Measurements from ENCODE around the gene RERE.

RERE gene

GRCh38 chr1:8348777-8349472 is 468.5 kb downstream of the RERE start:
- Histone ChIP-seq H3K9me3 (ENCODE audit: control insufficient read depth in 5 of 5, low read length in 5 of 5) (no peaks in the 10 kb centered on the region), H3K27me3 (ENCODE audit: control insufficient read depth in 5 of 5, insufficient read depth in 4 of 5, low read length in 5 of 5) (no peaks in the 10 kb centered on the region), H3K4me3 (ENCODE audit: low read depth in 1 of 5, low read length in 5 of 5) (no peak overlapping the region), H3K36me3 (ENCODE audit: control insufficient read depth in 5 of 5, insufficient read depth in 5 of 5, low read length in 5 of 5) (peaks cover 0 to 11% (median 8%) of the 10 kb centered on the region in 5 donors), H3K9ac (ENCODE audit: low read length in 5 of 5) (no peak overlapping the region), H3K4me1 (ENCODE audit: control insufficient read depth in 5 of 5, insufficient read depth in 5 of 5, low read length in 5 of 5) (peaks cover 5 to 50% (median 33%) of the 10 kb centered on the region in 5 donors), H3K27ac (ENCODE audit: low read depth, low read length) (no peak overlapping the region)

GRCh38 chr1:8348047-8348776 is 469.2 kb downstream of the RERE start:
- no peak overlapping the region for H3K4me3 ChIP-seq (ENCODE audit: low read depth in 1 of 5, low read length in 5 of 5)
- no peaks in the 10 kb centered on the region for H3K9me3 ChIP-seq (ENCODE audit: control insufficient read depth in 5 of 5, low read length in 5 of 5)
- peaks cover 0 to 5% (median under 1%) of the 10 kb centered on the region in 5 donors for H3K36me3 ChIP-seq (ENCODE audit: control insufficient read depth in 5 of 5, insufficient read depth in 5 of 5, low read length in 5 of 5)
- peaks cover under 1 to 48% (median 32%) of the 10 kb centered on the region in 5 donors for H3K4me1 ChIP-seq (ENCODE audit: control insufficient read depth in 5 of 5, insufficient read depth in 5 of 5, low read length in 5 of 5)
- no peak overlapping the region for H3K9ac ChIP-seq (ENCODE audit: low read length in 5 of 5)
- H3K27ac ChIP-seq (ENCODE audit: low read depth, low read length): no peak overlapping the region
- no peaks in the 10 kb centered on the region for H3K27me3 ChIP-seq (ENCODE audit: control insufficient read depth in 5 of 5, insufficient read depth in 4 of 5, low read length in 5 of 5)

DNA sequence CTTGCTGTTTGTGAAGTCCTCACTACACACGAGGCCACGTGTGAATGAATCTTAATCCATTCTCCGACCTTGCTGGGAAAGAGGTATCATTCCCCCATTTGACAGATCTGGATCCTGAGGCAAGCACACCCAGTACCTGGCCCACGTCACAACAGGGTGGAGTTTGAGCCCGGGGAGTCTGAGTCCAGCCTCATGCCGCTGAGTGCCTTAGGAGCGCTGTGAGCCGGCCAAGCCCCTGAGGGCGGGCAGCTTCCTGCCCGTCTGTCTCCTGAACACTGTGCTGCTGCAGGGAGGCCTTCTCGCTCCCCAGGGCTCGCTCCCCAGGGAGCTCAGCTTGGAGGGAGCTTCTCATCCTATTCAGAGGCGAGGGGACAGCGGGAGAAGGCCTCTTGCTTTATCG is 469.8 kb downstream of the RERE start:
- no peak overlapping the region for H3K4me3 ChIP-seq (ENCODE audit: low read depth in 1 of 5, low read length in 5 of 5)
- H3K27me3 ChIP-seq (ENCODE audit: control insufficient read depth in 5 of 5, insufficient read depth in 4 of 5, low read length in 5 of 5): no peaks in the 10 kb centered on the region
- H3K9ac ChIP-seq (ENCODE audit: low read length in 5 of 5): no peak overlapping the region
- peaks cover 0 to 3% (median 0%) of the 10 kb centered on the region in 5 donors for H3K36me3 ChIP-seq (ENCODE audit: control insufficient read depth in 5 of 5, insufficient read depth in 5 of 5, low read length in 5 of 5)
- H3K9me3 ChIP-seq (ENCODE audit: control insufficient read depth in 5 of 5, low read length in 5 of 5): no peaks in the 10 kb centered on the region
- no peak overlapping the region for H3K27ac ChIP-seq (ENCODE audit: low read depth, low read length)
- H3K4me1 ChIP-seq (ENCODE audit: control insufficient read depth in 5 of 5, insufficient read depth in 5 of 5, low read length in 5 of 5): peaks cover 3 to 48% (median 32%) of the 10 kb centered on the region in 5 donors

GRCh38 chr1:8345621-8346415 is 471.6 kb downstream of the RERE start:
- no peaks in the 10 kb centered on the region for H3K27me3 ChIP-seq (ENCODE audit: control insufficient read depth in 5 of 5, insufficient read depth in 4 of 5, low read length in 5 of 5)
- no peaks in the 10 kb centered on the region for H3K9me3 ChIP-seq (ENCODE audit: control insufficient read depth in 5 of 5, low read length in 5 of 5)
- no peaks in the 10 kb centered on the region for H3K36me3 ChIP-seq (ENCODE audit: control insufficient read depth in 5 of 5, insufficient read depth in 5 of 5, low read length in 5 of 5)
- no peak overlapping the region for H3K4me3 ChIP-seq (ENCODE audit: low read depth in 1 of 5, low read length in 5 of 5)
- H3K27ac ChIP-seq (ENCODE audit: low read depth, low read length): no peak overlapping the region
- H3K4me1 ChIP-seq (ENCODE audit: control insufficient read depth in 5 of 5, insufficient read depth in 5 of 5, low read length in 5 of 5): peaks cover 3 to 42% (median 25%) of the 10 kb centered on the region in 5 donors
- H3K9ac ChIP-seq (ENCODE audit: low read length in 5 of 5): no peak overlapping the region

- no peaks in the 10 kb centered on the region for H3K27me3 ChIP-seq (ENCODE audit: control insufficient read depth in 5 of 5, insufficient read depth in 4 of 5, low read length in 5 of 5)
- no peak overlapping the region for H3K27ac ChIP-seq (ENCODE audit: low read depth, low read length)
- no peak overlapping the region for H3K4me3 ChIP-seq (ENCODE audit: low read depth in 1 of 5, low read length in 5 of 5)
- no peak overlapping the region for H3K9ac ChIP-seq (ENCODE audit: low read length in 5 of 5)
- no peaks in the 10 kb centered on the region for H3K9me3 ChIP-seq (ENCODE audit: control insufficient read depth in 5 of 5, low read length in 5 of 5)
- H3K4me1 ChIP-seq (ENCODE audit: control insufficient read depth in 5 of 5, insufficient read depth in 5 of 5, low read length in 5 of 5): peaks cover 3 to 38% (median 22%) of the 10 kb centered on the region in 5 donors
- H3K36me3 ChIP-seq (ENCODE audit: control insufficient read depth in 5 of 5, insufficient read depth in 5 of 5, low read length in 5 of 5): no peaks in the 10 kb centered on the region
Measured at GRCh38 chr1:8344893-8345507, 472.4 kb downstream of the RERE start.

GRCh38 chr1:8343464-8344001 is 473.9 kb downstream of the RERE start:
- peaks cover 3 to 27% (median 15%) of the 10 kb centered on the region in 5 donors for H3K4me1 ChIP-seq (ENCODE audit: control insufficient read depth in 5 of 5, insufficient read depth in 5 of 5, low read length in 5 of 5)
- peaks cover 0 to 5% (median 0%) of the 10 kb centered on the region in 5 donors for H3K36me3 ChIP-seq (ENCODE audit: control insufficient read depth in 5 of 5, insufficient read depth in 5 of 5, low read length in 5 of 5)
- peak overlapping the region in 2 of 5 donors; percentile 30 to 58 for H3K9ac ChIP-seq (ENCODE audit: low read length in 5 of 5)
- H3K4me3 ChIP-seq (ENCODE audit: low read depth in 1 of 5, low read length in 5 of 5): peak overlapping the region in 3 of 5 donors; percentile 16 to 18 (median 17)
- no peaks in the 10 kb centered on the region for H3K27me3 ChIP-seq (ENCODE audit: control insufficient read depth in 5 of 5, insufficient read depth in 4 of 5, low read length in 5 of 5)
- peak overlapping the region; percentile 70 for H3K27ac ChIP-seq (ENCODE audit: low read depth, low read length)
- H3K9me3 ChIP-seq (ENCODE audit: control insufficient read depth in 5 of 5, low read length in 5 of 5): no peaks in the 10 kb centered on the region

- H3K9ac ChIP-seq (ENCODE audit: low read length in 5 of 5): peak overlapping the region in 1 of 5 donors; percentile 1
- peaks cover 0 to 5% (median under 1%) of the 10 kb centered on the region in 5 donors for H3K36me3 ChIP-seq (ENCODE audit: control insufficient read depth in 5 of 5, insufficient read depth in 5 of 5, low read length in 5 of 5)
- peak overlapping the region in 2 of 5 donors; percentile 11 to 18 for H3K4me3 ChIP-seq (ENCODE audit: low read depth in 1 of 5, low read length in 5 of 5)
Measured at GRCh38 chr1:8343044-8343443, 474.4 kb downstream of the RERE start.

GRCh38 chr1:8342325-8342724 is 475.1 kb downstream of the RERE start:
- Histone ChIP-seq H3K4me3 (ENCODE audit: low read depth in 1 of 5, low read length in 5 of 5) (no peak overlapping the region), H3K36me3 (ENCODE audit: control insufficient read depth in 5 of 5, insufficient read depth in 5 of 5, low read length in 5 of 5) (peaks cover 0 to 5% (median 4%) of the 10 kb centered on the region in 5 donors), H3K9me3 (ENCODE audit: control insufficient read depth in 5 of 5, low read length in 5 of 5) (no peaks in the 10 kb centered on the region), H3K4me1 (ENCODE audit: control insufficient read depth in 5 of 5, insufficient read depth in 5 of 5, low read length in 5 of 5) (peaks cover 3 to 17% (median 15%) of the 10 kb centered on the region in 5 donors), H3K27me3 (ENCODE audit: control insufficient read depth in 5 of 5, insufficient read depth in 4 of 5, low read length in 5 of 5) (no peaks in the 10 kb centered on the region), H3K9ac (ENCODE audit: low read length in 5 of 5) (no peak overlapping the region), H3K27ac (ENCODE audit: low read depth, low read length) (no peak overlapping the region)

More at GRCh38 chr1:8343044-8343443, 474.4 kb downstream of the RERE start:
- no peaks in the 10 kb centered on the region for H3K27me3 ChIP-seq (ENCODE audit: control insufficient read depth in 5 of 5, insufficient read depth in 4 of 5, low read length in 5 of 5)
- H3K4me1 ChIP-seq (ENCODE audit: control insufficient read depth in 5 of 5, insufficient read depth in 5 of 5, low read length in 5 of 5): peaks cover 3 to 22% (median 15%) of the 10 kb centered on the region in 5 donors
- peak overlapping the region; percentile 70 for H3K27ac ChIP-seq (ENCODE audit: low read depth, low read length)
- no peaks in the 10 kb centered on the region for H3K9me3 ChIP-seq (ENCODE audit: control insufficient read depth in 5 of 5, low read length in 5 of 5)

DNA sequence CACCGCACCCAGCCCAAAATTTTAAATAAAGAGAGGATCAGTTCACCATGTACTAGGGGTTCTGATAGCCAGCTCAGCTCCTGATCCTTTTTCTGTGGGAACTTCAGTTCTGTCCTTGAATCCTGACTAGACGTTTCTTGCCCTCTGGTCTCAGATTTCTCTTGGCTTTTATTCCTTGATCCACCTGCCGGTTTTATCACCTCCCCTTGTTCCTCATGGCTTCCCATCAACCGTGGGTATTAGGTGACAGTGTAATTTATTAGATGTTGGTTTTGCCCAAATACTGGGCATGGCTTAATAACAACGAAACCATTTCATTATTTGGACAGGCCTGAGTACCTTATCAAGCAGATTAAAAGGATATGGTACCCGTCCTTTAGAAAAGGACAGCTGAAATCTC is 477.0 kb downstream of the RERE start:
- no peak overlapping the region for H3K9ac ChIP-seq (ENCODE audit: low read length in 5 of 5)
- H3K4me3 ChIP-seq (ENCODE audit: low read depth in 1 of 5, low read length in 5 of 5): no peak overlapping the region
- no peaks in the 10 kb centered on the region for H3K27me3 ChIP-seq (ENCODE audit: control insufficient read depth in 5 of 5, insufficient read depth in 4 of 5, low read length in 5 of 5)
- H3K27ac ChIP-seq (ENCODE audit: low read depth, low read length): no peak overlapping the region
- peaks cover 0 to 5% (median 4%) of the 10 kb centered on the region in 5 donors for H3K36me3 ChIP-seq (ENCODE audit: control insufficient read depth in 5 of 5, insufficient read depth in 5 of 5, low read length in 5 of 5)
- no peaks in the 10 kb centered on the region for H3K9me3 ChIP-seq (ENCODE audit: control insufficient read depth in 5 of 5, low read length in 5 of 5)
- H3K4me1 ChIP-seq (ENCODE audit: control insufficient read depth in 5 of 5, insufficient read depth in 5 of 5, low read length in 5 of 5): peaks cover 3 to 17% (median 15%) of the 10 kb centered on the region in 5 donors
